Keratinocyte (primary cell): Measurements from ENCODE around the gene GDF2. TPM values are rescaled to one million over a fixed set of nuclear protein-coding genes. Genes with fewer than 3 reads are reported as not detected.

Experiments used
- DNase-seq: peaks from one replicate; pipeline ENCODE4 v3.0.0-alpha.2; 2011; ENCODE audit warnings: low read depth, missing footprints, low spot score
- FAIRE-seq: peaks from 2 replicates; lab custom pipeline; 2011; peaks lifted over from hg19 to GRCh38; lab: Jason Lieb, UNC
- H2AFZ ChIP-seq: 2 replicates; pipeline ENCODE4 v1.6.0; 2012; ENCODE audit warnings: low read length, control low read depth, inconsistent platforms; ENCODE audit not compliant: control insufficient read depth
- H3K27ac ChIP-seq: 2 replicates; pipeline ENCODE4 v1.5.1; 2011; ENCODE audit warnings: low read length; ENCODE audit not compliant: control insufficient read depth, insufficient read depth
- H3K27me3 ChIP-seq: 3 replicates; pipeline ENCODE4 v1.6.0; 2011; ENCODE audit warnings: low read length; ENCODE audit not compliant: control insufficient read depth, insufficient read depth; ENCODE audit errors: extremely low read depth
- H3K36me3 ChIP-seq, 2 experiments: 2 replicates in 1 of 2; 3 replicates in 1 of 2; pipeline ENCODE4 v1.5.1; 2011; ENCODE audit warnings: low read length in 2 of 2, mild to moderate bottlenecking in 1 of 2; ENCODE audit not compliant: control insufficient read depth in 2 of 2, insufficient read depth in 2 of 2; ENCODE audit errors: extremely low read depth in 1 of 2
- H3K4me1 ChIP-seq: 3 replicates; pipeline ENCODE4 v1.5.1; 2011; ENCODE audit warnings: low read length; ENCODE audit not compliant: control insufficient read depth, insufficient read depth; ENCODE audit errors: extremely low read depth
- H3K4me2 ChIP-seq: 3 replicates; pipeline ENCODE4 v1.6.0; 2011; ENCODE audit warnings: low read depth, low read length; ENCODE audit not compliant: control insufficient read depth, insufficient read depth; ENCODE audit errors: extremely low read depth
- H3K4me3 ChIP-seq, 3 experiments: fragments of 200-600 bp in 1 of 3; sonication (generic) in 1 of 3; 2 replicates in 2 of 3; 3 replicates in 1 of 3; pipeline ENCODE4 v1.5.1; 2011 to 2016; ENCODE audit warnings: low read length in 3 of 3, mild to moderate bottlenecking in 3 of 3, control low read depth in 2 of 3, inconsistent platforms in 1 of 3, low read depth in 1 of 3, mixed read lengths in 1 of 3, mixed run types in 1 of 3, moderate library complexity in 1 of 3; ENCODE audit not compliant: control insufficient read depth in 2 of 3, insufficient read depth in 2 of 3; ENCODE audit errors: extremely low read depth in 1 of 3
- H3K79me2 ChIP-seq: 2 replicates; pipeline ENCODE4 v1.6.0; 2012; ENCODE audit warnings: low read length; ENCODE audit not compliant: control insufficient read depth, insufficient read depth
- H3K9ac ChIP-seq: 3 replicates; pipeline ENCODE4 v1.6.0; 2011; ENCODE audit warnings: low read length; ENCODE audit not compliant: control insufficient read depth, insufficient read depth; ENCODE audit errors: extremely low read depth
- H3K9me1 ChIP-seq: 3 replicates; pipeline ENCODE4 v1.6.0; 2011; ENCODE audit warnings: low read length; ENCODE audit not compliant: control insufficient read depth, insufficient read depth; ENCODE audit errors: extremely low read depth
- H3K9me3 ChIP-seq: 2 replicates; pipeline ENCODE4 v1.5.1; 2012; ENCODE audit warnings: low read depth, low read length; ENCODE audit not compliant: control insufficient read depth
- H4K20me1 ChIP-seq: 3 replicates; pipeline ENCODE4 v1.6.0; 2011; ENCODE audit warnings: low read length; ENCODE audit not compliant: control insufficient read depth, insufficient read depth; ENCODE audit errors: extremely low read depth
- EZH2 ChIP-seq: IDR thresholded peaks from one replicate; pipeline ENCODE4 v1.6.1; 2012; ENCODE audit warnings: inconsistent platforms, mild to moderate bottlenecking, low read length, moderate library complexity
- dilution Hi-C: fragments of 300-500 bp; cut with MboI; formaldehyde crosslinking; loops from one replicate; pipeline ENCODE4 v1.7.0; 2020; ENCODE audit warnings: low sequenced_read_pairs; ENCODE audit not compliant: extremely low pct_ligation_motif_present
- polyA plus RNA-seq, 5 experiments: library from polyadenylated mRNA; depleted of rRNA in 3 of 5; stranded (reverse) in 3 of 5; stranded (forward) in 1 of 5; unstranded in 1 of 5; fragments of >200 nt; gene quantifications; 1 replicate in 1 of 5; 2 replicates in 3 of 5; 3 replicates in 1 of 5; pipeline versions ENCODE4 v1.2.1 to v1.2.3, GENCODE V29; 2011 to 2012; ENCODE audit warnings: missing spikeins in 2 of 5, low read depth in 1 of 5, low replicate concordance in 1 of 5
- TF ChIP-seq, protein P1 (sequence below), 3 experiments: IDR thresholded peaks in 1 of 3; conservative IDR thresholded peaks in 1 of 3; optimal IDR thresholded peaks in 1 of 3; 2 replicates in 2 of 3; 3 replicates in 1 of 3; pipeline versions ENCODE3 to v1.5.1; 2011; ENCODE audit warnings: low read length in 3 of 3, mild to moderate bottlenecking in 3 of 3, moderate library complexity in 2 of 3, control low read depth in 1 of 3, inconsistent platforms in 1 of 3; ENCODE audit not compliant: insufficient read depth in 2 of 3; ENCODE audit errors: extremely low read depth in 1 of 3

Gene GDF2
- polyA plus RNA-seq, 1 donor (not counting 4 experiments of a cell fraction or from before 2014, with no cell fraction given), result not detected

DNA sequence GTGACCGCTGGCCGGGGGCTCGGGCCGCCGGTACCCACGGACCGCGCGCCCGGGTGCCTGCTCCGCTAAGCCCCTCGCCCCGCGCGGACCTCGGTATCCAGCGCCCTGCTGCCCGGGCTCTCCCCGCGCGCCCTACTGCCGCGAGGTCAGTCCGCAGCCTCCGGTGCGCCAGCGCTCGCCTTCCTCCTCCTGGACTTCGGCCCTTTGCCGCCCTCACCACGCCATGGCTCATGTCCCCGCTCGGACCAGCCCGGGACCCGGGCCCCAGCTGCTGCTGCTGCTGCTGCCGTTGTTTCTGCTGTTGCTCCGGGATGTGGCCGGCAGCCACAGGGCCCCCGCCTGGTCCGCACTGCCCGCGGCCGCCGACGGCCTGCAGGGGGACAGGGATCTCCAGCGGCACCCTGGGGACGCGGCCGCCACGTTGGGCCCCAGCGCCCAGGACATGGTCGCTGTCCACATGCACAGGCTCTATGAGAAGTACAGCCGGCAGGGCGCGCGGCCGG, 21.8 kb upstream of the GDF2 start:
- H3K4me1 ChIP-seq, result no peaks in the 10 kb centered on the region
- FAIRE-seq (no peak), DNase-seq (no peak)
- H4K20me1 ChIP-seq, result no peaks in the 10 kb centered on the region
- no peak overlapping the region for H3K9ac ChIP-seq
- H3K36me3 ChIP-seq, result no peaks in the 10 kb centered on the region
- TF ChIP-seq, protein P1, sequence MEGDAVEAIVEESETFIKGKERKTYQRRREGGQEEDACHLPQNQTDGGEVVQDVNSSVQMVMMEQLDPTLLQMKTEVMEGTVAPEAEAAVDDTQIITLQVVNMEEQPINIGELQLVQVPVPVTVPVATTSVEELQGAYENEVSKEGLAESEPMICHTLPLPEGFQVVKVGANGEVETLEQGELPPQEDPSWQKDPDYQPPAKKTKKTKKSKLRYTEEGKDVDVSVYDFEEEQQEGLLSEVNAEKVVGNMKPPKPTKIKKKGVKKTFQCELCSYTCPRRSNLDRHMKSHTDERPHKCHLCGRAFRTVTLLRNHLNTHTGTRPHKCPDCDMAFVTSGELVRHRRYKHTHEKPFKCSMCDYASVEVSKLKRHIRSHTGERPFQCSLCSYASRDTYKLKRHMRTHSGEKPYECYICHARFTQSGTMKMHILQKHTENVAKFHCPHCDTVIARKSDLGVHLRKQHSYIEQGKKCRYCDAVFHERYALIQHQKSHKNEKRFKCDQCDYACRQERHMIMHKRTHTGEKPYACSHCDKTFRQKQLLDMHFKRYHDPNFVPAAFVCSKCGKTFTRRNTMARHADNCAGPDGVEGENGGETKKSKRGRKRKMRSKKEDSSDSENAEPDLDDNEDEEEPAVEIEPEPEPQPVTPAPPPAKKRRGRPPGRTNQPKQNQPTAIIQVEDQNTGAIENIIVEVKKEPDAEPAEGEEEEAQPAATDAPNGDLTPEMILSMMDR (optimal IDR thresholded peaks at IDR 0.05 in 1 of 3, IDR thresholded peaks at IDR 0.05 in 1 of 3, conservative IDR thresholded peaks at IDR 0.05 in 1 of 3; ENCODE audit: extremely low read depth in 1 of 3, insufficient read depth in 2 of 3, low read length in 3 of 3), result no peak
- TF ChIP-seq EZH2, result no peak
- H3K27ac ChIP-seq, result no peak overlapping the region
- H3K79me2 ChIP-seq, result no peaks in the 10 kb centered on the region
- H3K4me3 ChIP-seq, result no peak overlapping the region
- no peak overlapping the region for H2AFZ ChIP-seq
- no peaks in the 10 kb centered on the region for H3K9me1 ChIP-seq
- peaks cover 55% of the 10 kb centered on the region for H3K27me3 ChIP-seq
- dilution Hi-C loops, result no loop called here
- H3K4me2 ChIP-seq, result no peak overlapping the region
- no peaks in the 10 kb centered on the region for H3K9me3 ChIP-seq

DNA sequence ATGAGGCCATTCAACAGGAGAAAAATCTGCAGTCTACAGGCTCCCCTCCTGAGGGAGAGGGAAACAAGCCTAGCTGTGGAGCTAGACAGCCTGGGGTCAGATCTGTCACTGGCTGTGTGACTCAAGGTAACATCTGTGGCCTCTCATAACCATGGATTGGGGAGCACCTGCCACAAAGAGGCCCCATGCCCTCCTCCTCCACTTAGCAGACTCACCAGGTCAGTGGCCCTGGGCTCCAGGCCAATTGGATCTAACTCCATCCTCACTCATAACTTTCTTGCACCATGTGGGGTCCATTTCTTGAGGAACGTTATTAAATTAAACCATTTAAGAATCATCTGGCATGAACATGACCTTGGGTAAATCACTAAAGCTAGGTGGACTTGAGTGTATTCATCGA, 20.4 kb upstream of the GDF2 start:
- Histone ChIP-seq H3K27me3 (peaks cover 57% of the 10 kb centered on the region), H3K4me2 (no peak overlapping the region), H3K27ac (no peak overlapping the region), H3K36me3 (no peaks in the 10 kb centered on the region), H3K9me1 (no peaks in the 10 kb centered on the region), H3K79me2 (no peaks in the 10 kb centered on the region), H2AFZ (no peak overlapping the region), H4K20me1 (no peaks in the 10 kb centered on the region), H3K4me1 (no peaks in the 10 kb centered on the region), H3K9ac (no peak overlapping the region), H3K9me3 (no peaks in the 10 kb centered on the region), H3K4me3 (no peak overlapping the region)
- dilution Hi-C loops, result no loop called here
- TF ChIP-seq EZH2, result no peak
- TF ChIP-seq, protein P1 (optimal IDR thresholded peaks at IDR 0.05 in 1 of 3, IDR thresholded peaks at IDR 0.05 in 1 of 3, conservative IDR thresholded peaks at IDR 0.05 in 1 of 3; ENCODE audit: extremely low read depth in 1 of 3, insufficient read depth in 2 of 3, low read length in 3 of 3), result no peak
- FAIRE-seq, result no peak
- no peak for DNase-seq
